Fibroblast of skin of right quadriceps (primary cell): ENCODE data around the gene ZNF304.

Source experiments
- DNase-seq: peaks from one replicate; pipeline ENCODE4 v3.0.0-alpha.2; 2013

The ZNF304 gene

DNA sequence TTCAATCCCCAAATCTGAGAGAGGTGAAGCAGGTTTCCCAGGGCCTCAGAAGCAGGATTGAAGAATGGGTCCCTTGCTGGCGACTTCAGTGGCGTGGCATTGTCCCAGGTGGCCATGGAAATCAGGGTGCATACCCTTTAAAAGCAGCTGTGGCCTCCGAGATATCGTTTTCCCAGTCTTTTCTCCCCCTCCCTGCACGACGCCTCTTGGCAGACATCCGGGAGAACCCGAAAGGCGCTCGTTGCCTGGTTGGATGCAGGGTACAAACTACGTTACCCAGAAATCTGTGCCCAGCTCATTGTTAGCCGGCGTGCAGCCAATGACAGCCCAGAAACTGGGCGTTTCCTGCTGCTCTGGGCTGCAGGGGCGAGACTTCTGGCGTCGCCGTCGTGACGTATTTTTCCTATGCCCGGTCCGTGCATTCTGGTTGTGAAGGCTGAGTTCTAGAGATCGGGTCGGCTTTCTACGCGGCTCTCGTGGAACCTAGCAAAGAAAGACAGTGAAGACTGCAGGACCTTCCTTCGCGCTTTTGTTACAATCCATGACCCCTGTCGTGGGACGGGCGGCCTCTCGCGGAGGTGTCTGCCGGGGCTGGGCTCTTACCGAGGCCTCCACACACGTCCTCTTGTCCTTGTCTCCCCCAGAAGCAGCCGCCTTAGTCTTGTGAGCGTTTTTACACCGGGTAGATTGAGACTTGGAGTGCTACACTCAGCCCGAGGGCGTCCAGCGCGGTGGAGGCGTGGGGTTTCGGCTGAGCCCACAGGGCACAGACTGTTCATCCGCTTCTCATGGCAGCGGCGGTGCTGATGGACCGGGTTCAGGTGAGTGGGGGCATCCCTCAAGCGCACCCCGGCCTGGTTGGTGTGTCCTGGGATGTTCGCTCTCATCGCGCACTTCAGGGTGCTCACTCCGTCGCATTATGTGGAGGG lies at the start of gene ZNF304:
TSS of gene ZNF304 (plus strand) at position 395 of the 929 bp plus-strand sequence. CDS start at position 789, 394 bp downstream.
- DNase-seq, result peak; percentile 97

DNA sequence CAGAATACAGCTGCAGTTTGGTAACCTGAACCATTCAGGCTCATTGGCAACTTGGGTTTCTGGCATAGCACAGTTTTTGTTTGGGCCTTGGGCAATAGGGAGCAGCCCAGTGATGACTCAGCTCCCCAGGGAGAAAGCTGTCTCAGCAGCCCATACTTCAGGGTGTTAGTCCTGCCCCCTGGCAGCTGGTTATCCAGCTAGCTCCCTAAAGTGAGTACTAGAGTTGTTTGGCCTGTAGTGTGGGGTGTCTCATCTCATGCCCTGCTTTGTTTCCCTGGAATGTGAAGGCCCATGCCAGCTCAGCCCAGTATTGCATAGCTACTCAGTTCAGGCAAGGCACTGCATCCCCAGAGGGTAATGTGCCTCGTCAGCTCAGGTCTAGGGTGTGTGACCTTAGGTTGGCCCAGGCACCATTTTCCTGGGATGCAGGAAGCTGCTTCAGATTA lies 49.0 kb upstream of the ZNF304 start:
- DNase-seq, result peak; percentile 78

DNA sequence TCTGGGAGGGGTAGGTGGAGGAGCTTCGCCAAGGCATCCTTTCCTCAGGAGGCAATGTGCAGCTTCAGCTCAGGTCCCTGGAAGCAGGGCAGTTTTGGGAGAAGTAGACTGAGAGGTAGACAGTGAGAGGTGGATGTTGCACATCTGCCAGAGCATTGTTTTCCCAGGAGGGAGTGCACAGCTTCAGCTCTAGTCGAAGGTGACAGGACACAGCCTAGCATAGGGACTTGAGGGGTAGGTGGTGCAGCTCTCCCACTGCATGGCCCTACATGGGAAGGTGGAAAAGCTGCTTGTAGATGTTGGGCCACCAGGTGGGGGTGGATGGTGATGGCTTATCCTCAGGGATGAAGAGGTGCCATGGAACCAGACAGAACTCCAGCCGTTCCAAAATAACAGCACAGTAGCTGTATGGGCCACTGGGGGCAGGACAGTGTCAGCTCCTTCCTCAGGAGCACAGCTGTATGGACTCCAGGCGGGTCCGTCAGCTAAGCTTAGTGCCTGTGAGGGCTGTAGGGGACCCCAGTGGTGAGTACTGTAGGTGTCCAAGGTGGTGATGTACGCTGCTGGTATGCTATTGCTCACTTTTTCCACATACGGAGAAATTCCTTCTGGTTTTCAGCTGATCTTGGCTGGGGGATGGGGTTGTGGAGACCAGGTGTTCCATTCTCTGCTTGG lies 48.2 kb upstream of the ZNF304 start:
- no peak for DNase-seq

DNA sequence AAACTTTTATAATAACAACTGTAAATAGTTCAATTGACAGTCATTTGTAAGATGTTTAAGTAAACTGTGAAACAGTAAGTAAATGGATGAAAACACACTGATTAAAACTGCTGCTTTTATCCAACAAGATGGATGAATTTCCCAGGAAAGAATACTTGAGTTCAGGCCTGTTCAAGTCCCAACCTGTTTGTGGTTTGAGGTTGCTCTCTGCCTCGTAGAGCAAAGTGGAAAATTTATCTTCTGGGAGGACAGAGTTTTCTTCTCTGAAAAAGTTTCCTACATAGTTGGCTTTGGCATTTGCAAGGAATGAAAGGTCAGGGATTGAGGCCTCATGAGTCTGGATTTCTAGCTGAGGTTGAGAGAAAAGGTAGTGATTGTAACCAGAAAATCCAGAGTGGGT lies 46.0 kb upstream of the ZNF304 start:
- no peak for DNase-seq

DNA sequence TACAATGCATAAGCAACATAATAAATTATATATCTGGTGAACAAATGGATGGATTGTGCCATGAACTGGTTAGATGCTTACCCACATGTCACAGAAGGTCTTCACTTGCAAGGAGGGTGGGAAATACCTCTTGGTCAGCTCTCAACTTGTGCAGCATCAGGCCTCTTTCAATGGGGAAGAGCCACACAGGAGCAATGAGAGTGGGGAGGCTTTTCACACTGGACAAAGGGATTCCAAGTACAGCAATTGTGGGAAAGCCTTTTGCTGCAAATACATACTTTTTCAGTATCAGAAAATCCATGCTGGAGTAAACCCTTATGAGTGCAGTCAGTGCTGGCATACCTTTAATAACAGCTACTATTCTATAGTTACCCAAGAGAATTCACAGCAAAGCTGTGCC lies 42.6 kb upstream of the ZNF304 start:
- DNase-seq, result no peak

DNA sequence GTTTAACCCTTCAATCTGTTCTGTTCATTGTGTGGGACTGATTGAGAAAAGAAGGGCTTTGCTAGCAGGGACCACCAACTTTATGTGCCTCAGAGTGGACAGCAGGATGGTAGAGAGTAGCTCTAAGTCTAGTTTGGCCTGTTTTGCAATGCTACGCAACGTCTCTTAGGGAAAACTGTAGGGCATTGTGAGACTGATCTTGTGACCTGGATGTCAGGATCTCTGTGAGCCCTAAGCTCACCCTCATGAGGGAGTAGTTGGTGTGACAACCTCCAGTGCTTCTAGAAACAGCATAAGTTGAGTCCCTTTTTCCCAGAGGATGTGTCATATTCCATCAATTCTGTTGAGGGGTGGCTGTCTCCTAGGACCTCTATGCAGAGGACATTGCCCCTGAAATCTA lies 40.3 kb upstream of the ZNF304 start:
- DNase-seq, result no peak

DNA sequence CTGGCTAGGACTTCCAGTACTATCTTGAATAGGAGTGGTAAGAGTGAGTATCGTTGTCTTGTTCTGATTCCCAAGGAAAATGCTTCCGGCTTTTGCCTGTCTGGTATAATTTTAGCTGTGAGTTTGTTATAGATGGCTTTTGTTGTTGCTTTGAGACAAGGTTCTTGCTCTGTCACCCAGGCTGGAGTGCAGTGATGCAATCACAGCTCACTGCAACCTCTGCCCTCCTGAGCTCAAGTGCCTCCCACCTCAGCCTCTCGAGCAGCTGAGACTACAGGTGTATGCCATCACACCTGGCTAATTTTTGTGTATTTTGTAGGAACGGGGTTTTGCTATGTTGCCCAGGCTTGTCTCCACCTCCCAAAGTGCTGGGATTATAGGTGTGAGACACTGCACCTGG lies 36.9 kb upstream of the ZNF304 start:
- no peak for DNase-seq

DNA sequence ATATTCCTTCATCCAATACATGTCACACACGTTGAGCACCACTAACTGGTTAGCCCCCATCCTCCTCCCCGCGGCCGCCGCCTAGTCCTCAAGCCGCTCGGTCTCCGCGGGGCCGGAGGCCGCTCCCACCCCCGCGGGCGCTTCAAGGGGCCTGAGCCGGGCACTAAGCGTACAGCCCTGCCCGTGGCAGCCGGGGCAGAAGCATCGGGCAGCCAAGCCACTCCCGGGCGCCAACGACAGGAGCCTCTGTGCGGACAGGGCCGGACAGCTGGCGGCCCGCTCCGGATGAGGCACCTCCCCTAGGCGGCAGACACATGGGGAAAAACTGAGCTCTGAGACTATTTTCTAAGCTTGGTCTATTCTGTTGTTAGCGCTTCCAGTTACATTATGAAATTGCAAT lies 33.6 kb upstream of the ZNF304 start:
- no peak for DNase-seq

DNA sequence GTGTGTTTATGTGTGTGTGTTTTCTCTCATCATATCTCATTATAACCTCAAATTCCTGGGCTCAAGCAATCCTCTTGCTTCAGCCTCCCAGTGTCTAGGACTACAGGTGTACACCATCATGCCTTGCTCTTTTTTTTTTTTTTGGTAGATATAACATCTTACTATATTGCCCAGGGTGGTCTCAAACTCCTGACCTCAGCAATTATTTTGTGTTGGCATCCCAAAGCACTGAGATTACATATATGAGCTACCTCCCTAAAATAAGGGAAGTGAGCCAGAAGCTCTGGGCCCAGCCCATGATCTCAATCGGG lies 31.2 kb upstream of the ZNF304 start:
- no peak for DNase-seq

DNA sequence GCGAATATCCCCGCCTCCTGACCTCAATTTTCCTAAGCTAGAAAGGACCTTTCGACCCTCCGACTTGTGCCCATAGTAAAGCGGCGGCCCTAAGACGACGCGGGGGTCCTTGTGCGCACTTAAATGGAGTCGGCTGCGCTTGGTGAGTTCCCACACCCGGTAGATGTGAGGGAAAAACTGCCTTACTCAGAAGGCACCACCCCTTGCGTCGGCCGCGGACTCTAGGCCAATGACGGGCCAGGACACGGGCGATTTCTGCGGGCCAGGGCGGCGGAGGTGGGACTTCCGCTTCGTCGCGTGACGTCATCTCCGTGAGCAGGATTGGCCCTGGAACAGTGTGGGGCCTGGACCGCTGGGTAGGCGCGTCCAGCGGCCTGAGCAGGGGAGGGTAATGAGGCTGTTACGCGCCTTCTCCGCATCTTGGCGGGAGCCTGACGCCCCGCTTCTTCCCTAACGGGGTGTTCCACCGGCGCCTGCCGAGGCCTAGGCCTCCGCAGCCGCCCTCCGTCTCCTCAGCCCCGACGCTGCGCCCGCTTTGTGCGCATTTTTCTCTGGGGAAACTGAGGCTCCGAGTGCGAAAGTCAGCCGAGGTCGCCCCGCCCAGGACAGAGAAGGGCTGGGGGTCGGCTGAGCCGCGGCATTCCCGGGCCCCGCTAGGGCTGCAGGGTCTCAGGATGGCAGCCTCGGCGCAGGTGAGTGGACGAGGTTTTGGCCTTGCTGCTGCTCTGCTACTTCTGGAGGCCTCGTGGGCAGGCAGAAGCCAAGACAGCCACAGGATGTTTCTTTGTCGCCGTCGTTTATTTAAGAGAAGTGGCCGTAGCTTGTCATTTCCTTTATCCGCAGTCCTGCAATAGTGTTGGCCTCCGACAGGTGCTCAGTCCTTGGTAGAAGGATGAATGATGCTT lies 30.6 kb upstream of the ZNF304 start, which contains the start of gene ZNF543:
TSS of gene ZNF543 (plus strand) at position 293 of the 905 bp plus-strand sequence. CDS start at position 675, 382 bp downstream.
- DNase-seq, result peak; percentile 96

DNA sequence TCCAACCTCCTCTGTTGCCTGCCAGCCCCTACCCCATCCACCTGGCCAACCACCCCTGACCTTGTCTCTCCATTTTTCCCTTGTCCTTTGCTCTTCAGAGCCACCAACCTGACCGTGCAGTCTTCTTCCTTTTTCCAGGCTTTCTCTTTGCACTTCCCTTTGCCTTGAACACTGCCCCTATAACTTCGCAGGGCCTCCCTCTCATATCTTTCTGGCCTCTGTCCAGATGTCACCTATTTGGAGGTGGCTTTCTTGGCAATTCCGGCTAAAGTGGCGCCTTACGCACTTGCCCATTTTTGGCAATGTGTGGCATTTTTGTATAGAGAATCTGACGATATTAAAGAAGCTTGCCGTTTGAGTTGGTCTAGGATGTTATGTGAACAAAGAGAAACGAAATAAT lies 30.0 kb upstream of the ZNF304 start:
- DNase-seq, result no peak

DNA sequence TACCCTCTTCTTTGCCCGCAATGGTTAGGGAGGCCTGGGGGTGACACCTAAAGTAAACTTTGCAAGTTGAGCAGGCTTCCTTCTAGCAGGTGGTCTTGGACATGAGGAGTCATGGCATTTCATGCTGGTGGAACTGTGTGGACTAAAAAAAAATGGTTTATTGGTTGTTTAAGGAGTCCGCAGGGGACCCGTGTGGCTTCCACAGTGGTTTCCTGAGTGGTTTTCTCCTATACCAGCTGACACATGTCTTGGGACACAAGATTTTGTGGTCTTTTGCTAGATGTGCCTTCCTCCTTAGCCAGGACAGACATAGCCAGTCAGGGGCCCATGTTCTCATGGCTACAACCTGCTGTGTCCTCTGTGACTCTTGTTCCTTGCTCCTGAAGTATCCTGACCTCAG lies 29.3 kb upstream of the ZNF304 start:
- no peak for DNase-seq

DNA sequence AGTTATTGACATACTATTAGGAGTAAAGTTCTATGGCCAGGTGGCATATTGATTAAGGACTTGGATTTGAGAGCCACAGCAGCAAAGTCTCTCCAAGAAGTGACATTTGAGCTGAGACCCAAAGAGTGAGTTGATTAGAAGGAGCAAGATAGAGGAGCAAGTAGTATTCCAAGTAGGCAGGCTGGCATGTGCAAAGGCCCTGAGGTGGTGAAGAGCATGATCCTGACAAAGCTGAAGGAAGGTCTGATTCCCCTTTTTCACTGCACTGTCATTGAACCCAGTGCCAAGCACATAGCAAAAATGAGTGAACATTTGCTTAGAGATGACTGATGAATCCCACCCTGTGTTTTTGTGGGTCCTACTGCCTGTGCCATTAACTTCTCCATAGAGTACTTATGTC lies 26.1 kb upstream of the ZNF304 start:
- DNase-seq, result no peak

DNA sequence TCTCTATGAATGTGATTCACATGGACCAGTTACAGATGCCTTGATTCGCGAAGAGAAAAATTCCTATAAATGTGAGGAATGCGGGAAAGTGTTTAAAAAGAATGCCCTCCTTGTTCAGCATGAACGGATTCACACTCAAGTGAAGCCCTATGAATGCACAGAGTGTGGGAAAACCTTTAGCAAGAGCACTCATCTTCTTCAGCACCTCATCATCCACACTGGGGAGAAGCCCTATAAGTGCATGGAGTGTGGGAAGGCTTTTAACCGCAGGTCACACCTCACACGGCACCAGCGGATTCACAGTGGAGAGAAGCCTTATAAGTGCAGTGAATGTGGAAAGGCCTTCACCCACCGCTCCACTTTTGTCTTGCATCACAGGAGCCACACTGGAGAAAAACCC lies 23.1 kb upstream of the ZNF304 start:
- no peak for DNase-seq

DNA sequence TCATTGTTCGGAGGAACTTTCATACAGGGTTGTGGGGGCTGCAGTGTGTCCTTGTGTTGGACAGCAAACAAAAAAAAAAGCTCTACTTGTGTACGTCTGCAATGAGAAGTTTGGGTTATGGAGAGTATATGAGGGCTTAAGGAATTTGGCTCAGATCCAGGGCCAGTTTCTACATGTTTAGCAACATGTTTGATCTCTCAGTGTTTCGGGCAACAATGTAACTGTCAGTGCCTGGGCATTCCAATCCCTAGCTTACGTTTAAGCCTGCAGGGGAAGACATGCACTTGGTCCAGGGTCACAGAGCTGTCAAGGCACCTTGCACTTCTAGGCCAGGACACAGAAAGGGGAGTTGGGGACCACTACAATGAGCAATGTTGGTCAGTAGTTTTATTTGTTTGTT lies 16.9 kb upstream of the ZNF304 start:
- no peak for DNase-seq

DNA sequence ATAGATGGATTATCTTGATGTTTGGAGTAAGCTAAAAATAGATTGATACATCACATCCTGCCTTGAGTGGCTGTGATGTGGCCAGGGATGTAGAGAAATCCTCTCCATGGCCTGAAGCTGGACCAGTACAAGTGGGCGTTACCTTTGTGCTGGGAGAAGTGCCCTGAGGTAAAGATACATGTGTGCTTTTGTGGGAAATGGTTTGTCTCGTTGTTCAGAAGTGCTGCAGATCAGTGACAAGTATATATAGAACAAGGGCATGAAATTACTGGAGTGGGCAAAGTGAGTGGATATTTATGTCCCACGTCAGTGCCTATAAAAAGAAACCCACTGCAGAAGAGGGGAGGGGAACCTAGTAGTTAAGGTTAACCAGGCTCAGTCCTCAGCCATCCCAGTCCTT lies 12.2 kb upstream of the ZNF304 start:
- no peak for DNase-seq

DNA sequence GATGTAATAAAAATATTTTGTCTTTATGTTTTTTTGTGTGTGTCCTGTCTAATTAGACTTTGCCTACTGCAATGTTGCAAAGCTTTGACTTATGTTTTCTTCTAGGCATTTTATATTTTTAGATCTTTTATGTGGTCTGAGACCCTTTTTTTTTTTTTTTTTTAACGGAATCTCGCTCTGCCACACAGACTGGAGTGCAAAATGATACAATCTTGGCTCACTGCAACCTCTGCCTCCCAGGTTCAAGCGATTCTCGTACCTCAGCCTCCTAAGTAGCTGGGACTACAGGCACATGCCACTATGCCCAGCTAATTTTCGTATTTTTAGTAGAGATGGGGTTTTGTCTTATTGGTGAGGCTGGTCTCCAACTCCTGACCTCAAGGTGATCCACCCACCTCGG lies 8.5 kb upstream of the ZNF304 start:
- no peak for DNase-seq

DNA sequence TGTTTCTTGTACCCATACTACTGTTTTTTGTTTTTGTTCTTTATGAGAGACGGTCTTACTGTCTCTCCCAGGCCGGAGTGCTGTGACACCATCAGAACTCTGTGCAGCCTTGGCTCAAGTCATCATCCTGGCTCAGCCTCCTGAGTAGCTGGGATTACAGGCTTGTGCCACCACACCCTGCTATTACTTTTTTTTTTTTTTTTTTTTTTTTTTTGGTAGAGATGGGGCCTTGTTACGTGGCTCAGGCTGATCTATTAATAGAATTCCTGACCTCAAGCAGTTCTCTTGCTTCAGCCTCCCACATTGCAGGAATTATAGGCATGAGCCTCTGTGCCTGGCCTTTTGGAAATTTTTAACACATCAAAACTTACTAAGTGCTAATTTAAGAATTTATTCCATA lies 2.9 kb upstream of the ZNF304 start:
- DNase-seq, result no peak

DNA sequence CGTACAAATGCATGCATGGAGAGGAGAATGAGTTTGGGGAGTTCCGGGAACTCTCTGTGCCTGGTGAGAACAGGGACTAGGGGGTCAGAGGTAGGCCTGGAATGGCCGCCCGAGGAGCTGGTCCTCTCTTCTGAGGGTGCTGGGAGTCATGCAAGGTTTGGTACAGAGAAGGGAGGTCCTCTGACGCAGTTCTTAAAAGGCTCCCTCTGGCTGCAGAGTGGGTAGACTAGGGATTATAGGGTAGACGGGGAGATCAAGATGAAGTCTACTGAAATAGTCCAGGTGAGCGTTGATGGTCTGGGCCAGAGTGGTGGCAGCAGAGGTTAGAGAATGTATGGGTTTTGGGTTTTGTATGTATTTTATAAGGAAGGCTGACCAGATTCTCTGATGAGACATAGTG lies 796 bp downstream of the ZNF304 start:
- DNase-seq, result no peak

DNA sequence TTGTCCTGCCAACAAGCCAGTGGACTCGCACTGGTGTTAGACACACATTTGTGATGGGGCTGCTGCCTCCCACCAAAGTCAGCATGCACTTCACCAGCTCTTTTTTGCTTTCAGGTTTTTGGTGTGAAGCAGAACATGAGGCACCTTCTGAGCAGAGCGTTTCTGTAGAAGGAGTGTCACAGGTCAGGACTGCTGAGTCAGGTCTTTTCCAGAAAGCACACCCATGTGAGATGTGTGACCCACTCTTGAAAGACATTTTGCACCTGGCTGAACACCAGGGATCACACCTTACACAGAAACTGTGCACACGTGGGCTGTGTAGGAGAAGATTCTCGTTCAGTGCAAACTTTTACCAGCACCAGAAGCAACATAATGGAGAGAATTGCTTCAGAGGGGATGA lies 4.8 kb downstream of the ZNF304 start:
- no peak for DNase-seq

DNA sequence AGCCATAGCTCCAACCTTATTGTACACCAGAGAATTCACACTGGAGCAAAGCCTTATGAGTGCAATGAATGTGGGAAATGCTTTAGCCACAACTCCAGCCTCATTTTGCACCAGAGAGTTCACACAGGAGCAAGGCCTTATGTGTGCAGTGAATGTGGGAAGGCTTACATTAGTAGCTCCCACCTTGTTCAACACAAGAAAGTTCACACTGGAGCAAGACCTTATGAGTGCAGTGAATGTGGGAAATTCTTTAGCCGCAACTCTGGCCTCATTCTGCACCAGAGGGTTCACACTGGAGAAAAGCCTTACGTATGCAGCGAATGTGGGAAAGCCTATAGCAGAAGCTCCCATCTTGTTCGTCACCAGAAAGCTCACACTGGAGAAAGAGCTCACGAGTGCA lies 6.3 kb downstream of the ZNF304 start:
- DNase-seq, result no peak

DNA sequence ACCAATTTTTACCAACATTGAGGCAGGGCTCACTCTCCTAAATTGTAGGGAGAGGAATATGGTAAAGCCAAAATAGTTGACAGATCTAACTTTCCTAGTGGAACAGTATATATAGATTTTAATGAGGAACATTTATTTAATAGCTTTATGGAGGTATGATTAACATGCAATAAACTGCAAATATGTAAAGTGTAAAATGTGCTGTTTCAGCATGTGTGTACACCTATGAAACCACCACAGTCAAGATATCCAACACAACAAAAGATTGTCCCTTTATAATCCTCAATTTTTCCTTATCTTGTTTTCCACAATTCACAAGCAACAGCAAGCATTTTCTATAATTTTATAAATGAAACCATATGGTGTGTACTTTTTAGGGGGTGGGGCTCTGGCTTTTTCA lies 8.2 kb downstream of the ZNF304 start:
- no peak for DNase-seq

DNA sequence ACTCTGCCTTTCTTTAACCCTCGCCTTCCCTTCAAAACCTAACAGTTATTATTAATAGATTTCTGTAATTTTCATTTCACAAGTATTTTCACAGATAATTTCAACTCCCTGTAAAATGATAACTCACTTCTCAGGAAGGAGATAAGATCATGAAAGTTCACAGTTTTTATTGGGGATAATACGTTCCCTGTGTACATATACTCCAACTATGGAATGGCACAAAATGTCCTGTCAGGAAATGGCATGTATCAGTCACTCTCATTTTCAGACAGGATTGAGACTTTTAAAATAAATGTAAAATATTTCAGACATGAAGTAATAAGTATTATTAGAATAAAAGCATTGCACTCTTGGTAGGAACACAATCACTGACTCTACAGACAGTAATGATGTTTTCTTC lies 11.3 kb downstream of the ZNF304 start:
- DNase-seq, result no peak
